T-helper 9 cell (primary cell): ENCODE data around the gene EXTL2.
"Not testable (repeated sequence)": the region's sequence is repeated elsewhere in the genome, so short reads cannot be mapped to it uniquely, and the experiment has no call there.

Experiments
- DNase-seq: peaks from one replicate; pipeline ENCODE4 v3.0.0-alpha.2; 2020

EXTL2 gene

GRCh38 chr1:100852976-100853375 is 41.7 kb downstream of the EXTL2 start:
- no peak for DNase-seq

GRCh38 chr1:100851726-100852125 is 42.9 kb downstream of the EXTL2 start:
- DNase-seq = no peak

GRCh38 chr1:100847361-100848082 is 47.1 kb downstream of the EXTL2 start:
- DNase-seq = no peak

GRCh38 chr1:100843160-100843559 is 51.5 kb downstream of the EXTL2 start:
- DNase-seq = not testable (repeated sequence)

- DNase-seq = no peak
These were observed 58.5 kb downstream of the EXTL2 start for GRCh38 chr1:100835866-100836842.

- DNase-seq = no peak
These were observed 59.6 kb downstream of the EXTL2 start for GRCh38 chr1:100834777-100835660.

- DNase-seq = no peak
These were observed 61.8 kb downstream of the EXTL2 start for GRCh38 chr1:100832694-100833428.

GRCh38 chr1:100825666-100826065 is 69.0 kb downstream of the EXTL2 start:
- not testable (repeated sequence) for DNase-seq
